Peyer's patch (tissue), 4 donors: Measurements from ENCODE around the gene RABEP1. TPM values are rescaled to one million over a fixed set of nuclear protein-coding genes. Genes with fewer than 3 reads are reported as not detected.
A peak's percentile ranks its signal among the peaks of the same experiment; 100 is the strongest.

ENCODE experiments used
- DNase-seq, 3 donors: peaks; one replicate each; pipeline ENCODE4 v3.0.0-alpha.2; 2017 to 2019
- H3K27ac ChIP-seq, 4 donors: fragments of 200-600 bp; sonication (generic); one replicate each; pipeline ENCODE4 v1.5.1; 2016 to 2019
- H3K27me3 ChIP-seq, 2 donors: fragments of 200-600 bp; sonication (generic); one replicate each; pipeline ENCODE4 v1.5.1; 2019
- H3K36me3 ChIP-seq, 3 donors: fragments of 200-600 bp; sonication (generic); one replicate each; pipeline ENCODE4 v1.5.1; 2016 to 2019
- H3K4me1 ChIP-seq, 4 donors: fragments of 200-600 bp; sonication (generic); one replicate each; pipeline ENCODE4 v1.5.1; 2016 to 2019
- H3K4me3 ChIP-seq, 4 donors: fragments of 200-600 bp; sonication (generic); 1 replicate in 3 of 4; 2 replicates in 1 of 4; pipeline ENCODE4 v1.5.1; 2016 to 2019; ENCODE audit warnings: mild to moderate bottlenecking in 1 of 4
- H3K9me3 ChIP-seq, 4 donors: fragments of 200-600 bp; sonication (generic); one replicate each; pipeline ENCODE4 v1.5.1; 2016 to 2019; ENCODE audit warnings: mild to moderate bottlenecking in 1 of 4
- POLR2A ChIP-seq, 2 donors: fragments of 450-650 bp; IDR thresholded peaks; one replicate each; pipeline ENCODE4 v1.5.1; 2017; ENCODE audit warnings: antibody characterized with exemption in 2 of 2, mild to moderate bottlenecking in 2 of 2, moderate library complexity in 2 of 2
- total RNA-seq, 4 donors: library from RNA; depleted of rRNA; stranded (reverse); fragments of >200 nt; gene quantifications; one replicate each; pipeline ENCODE4 v1.1.0, GENCODE V29; 2016
- TF ChIP-seq, protein P1 (sequence below), 6 experiments: fragments of 450-650 bp in 4 of 6; fragments of 200-600 bp in 2 of 6; sonication (generic) in 1 of 6; IDR thresholded peaks; one replicate each; pipeline ENCODE4 v1.5.1; 2017 to 2019; ENCODE audit warnings: antibody characterized with exemption in 6 of 6, mild to moderate bottlenecking in 3 of 6, moderate library complexity in 1 of 6

Gene RABEP1
- total RNA-seq, 4 donors from 2014 or later = 20.5 to 85.0 (median 33.1) TPM

GRCh38 chr17:5283571-5284315 lies 1.7 kb downstream of the RABEP1 start:
- TF ChIP-seq, protein P1, sequence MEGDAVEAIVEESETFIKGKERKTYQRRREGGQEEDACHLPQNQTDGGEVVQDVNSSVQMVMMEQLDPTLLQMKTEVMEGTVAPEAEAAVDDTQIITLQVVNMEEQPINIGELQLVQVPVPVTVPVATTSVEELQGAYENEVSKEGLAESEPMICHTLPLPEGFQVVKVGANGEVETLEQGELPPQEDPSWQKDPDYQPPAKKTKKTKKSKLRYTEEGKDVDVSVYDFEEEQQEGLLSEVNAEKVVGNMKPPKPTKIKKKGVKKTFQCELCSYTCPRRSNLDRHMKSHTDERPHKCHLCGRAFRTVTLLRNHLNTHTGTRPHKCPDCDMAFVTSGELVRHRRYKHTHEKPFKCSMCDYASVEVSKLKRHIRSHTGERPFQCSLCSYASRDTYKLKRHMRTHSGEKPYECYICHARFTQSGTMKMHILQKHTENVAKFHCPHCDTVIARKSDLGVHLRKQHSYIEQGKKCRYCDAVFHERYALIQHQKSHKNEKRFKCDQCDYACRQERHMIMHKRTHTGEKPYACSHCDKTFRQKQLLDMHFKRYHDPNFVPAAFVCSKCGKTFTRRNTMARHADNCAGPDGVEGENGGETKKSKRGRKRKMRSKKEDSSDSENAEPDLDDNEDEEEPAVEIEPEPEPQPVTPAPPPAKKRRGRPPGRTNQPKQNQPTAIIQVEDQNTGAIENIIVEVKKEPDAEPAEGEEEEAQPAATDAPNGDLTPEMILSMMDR (IDR thresholded peaks at IDR 0.05) = no peak
- no peak for TF ChIP-seq POLR2A (IDR thresholded peaks at IDR 0.05)
- no peaks in the 10 kb centered on the region for H3K36me3 ChIP-seq
- no peaks in the 10 kb centered on the region for H3K27me3 ChIP-seq
- H3K4me1 ChIP-seq = peaks cover 0 to 29% (median 5%) of the 10 kb centered on the region in 4 donors
- H3K9me3 ChIP-seq = no peaks in the 10 kb centered on the region
- no peak for DNase-seq
- peak overlapping the region in 3 of 4 donors; percentile 87 to 97 (median 96) for H3K4me3 ChIP-seq
- H3K27ac ChIP-seq = no peak overlapping the region

GRCh38 chr17:5284681-5285080 lies 2.6 kb downstream of the RABEP1 start:
- Histone ChIP-seq H3K9me3 (no peaks in the 10 kb centered on the region), H3K36me3 (no peaks in the 10 kb centered on the region), H3K27me3 (no peaks in the 10 kb centered on the region), H3K4me1 (peaks cover 0 to 29% (median 5%) of the 10 kb centered on the region in 4 donors), H3K4me3 (no peak overlapping the region), H3K27ac (no peak overlapping the region)
- DNase-seq = no peak
- TF ChIP-seq POLR2A (IDR thresholded peaks at IDR 0.05) = no peak
- TF ChIP-seq, protein P1 (IDR thresholded peaks at IDR 0.05) = no peak

- no peak for DNase-seq
- Histone ChIP-seq H3K4me1 (peaks cover 0 to 29% (median 4%) of the 10 kb centered on the region in 4 donors), H3K4me3 (no peak overlapping the region), H3K36me3 (no peaks in the 10 kb centered on the region), H3K9me3 (no peaks in the 10 kb centered on the region), H3K27ac (no peak overlapping the region), H3K27me3 (no peaks in the 10 kb centered on the region)
- TF ChIP-seq POLR2A (IDR thresholded peaks at IDR 0.05) = no peak
- TF ChIP-seq, protein P1 (IDR thresholded peaks at IDR 0.05) = no peak
Observed at GRCh38 chr17:5286846-5287245, 4.8 kb downstream of the RABEP1 start.

DNA sequence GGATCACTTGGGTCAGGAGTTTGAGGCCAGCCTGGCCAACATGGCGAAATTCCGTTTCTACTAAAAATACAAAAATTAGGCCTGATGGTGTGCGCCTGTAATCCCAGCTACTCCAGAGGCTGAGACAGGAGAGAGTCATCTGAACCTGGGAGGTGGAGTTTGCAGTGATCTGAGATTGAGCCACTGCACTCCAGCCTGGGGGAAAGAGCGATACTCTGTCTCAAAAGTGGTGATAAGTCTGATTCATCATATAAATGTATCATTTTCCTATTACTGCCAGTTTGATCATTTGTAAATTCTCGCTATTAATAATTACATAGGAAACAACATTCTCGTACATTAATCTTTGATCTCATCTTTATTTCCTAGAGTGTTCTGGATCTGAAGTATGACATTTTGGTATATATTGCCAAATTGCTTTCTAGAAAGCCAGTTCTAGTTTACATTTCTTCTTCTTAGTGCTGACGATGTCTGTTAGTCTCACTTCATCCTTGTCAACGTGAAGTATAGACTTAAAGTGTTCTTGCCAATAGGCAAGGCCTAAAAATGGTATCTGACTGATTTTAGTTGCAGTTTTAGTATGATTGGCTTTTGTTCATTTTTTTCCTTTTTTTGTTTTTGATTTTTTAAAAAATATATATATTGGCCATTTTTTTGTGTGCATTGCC lies 9.7 kb downstream of the RABEP1 start:
- H3K27me3 ChIP-seq = no peaks in the 10 kb centered on the region
- no peak for DNase-seq
- H3K9me3 ChIP-seq = no peaks in the 10 kb centered on the region
- TF ChIP-seq POLR2A (IDR thresholded peaks at IDR 0.05) = no peak
- TF ChIP-seq, protein P1 (IDR thresholded peaks at IDR 0.05) = no peak
- H3K36me3 ChIP-seq = no peaks in the 10 kb centered on the region
- no peaks in the 10 kb centered on the region for H3K4me1 ChIP-seq
- no peak overlapping the region for H3K27ac ChIP-seq
- no peak overlapping the region for H3K4me3 ChIP-seq

DNA sequence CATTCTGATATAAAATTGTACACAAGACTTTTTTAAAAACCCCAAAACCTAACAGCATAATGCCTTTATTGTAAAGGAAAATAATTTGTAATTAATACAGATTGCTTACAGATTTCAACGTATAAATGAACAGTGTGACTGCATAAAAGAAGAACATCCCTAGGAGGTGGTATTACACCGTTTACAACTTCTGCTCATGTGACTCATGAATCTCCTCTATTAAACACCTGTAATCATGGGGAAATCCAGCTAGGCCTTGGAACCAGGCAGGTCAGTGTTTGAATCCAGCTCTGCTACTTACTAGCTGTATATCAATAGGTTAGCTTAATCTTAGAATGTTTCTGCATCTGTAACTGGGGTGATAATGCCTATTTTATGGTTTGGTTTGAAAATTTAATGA lies 15.2 kb downstream of the RABEP1 start:
- no peak for TF ChIP-seq POLR2A (IDR thresholded peaks at IDR 0.05)
- TF ChIP-seq, protein P1 (IDR thresholded peaks at IDR 0.05) = peak in 2 of 6 experiments; percentile 28 to 37
- no peaks in the 10 kb centered on the region for H3K27me3 ChIP-seq
- no peak overlapping the region for H3K4me3 ChIP-seq
- DNase-seq = no peak
- no peak overlapping the region for H3K27ac ChIP-seq
- H3K4me1 ChIP-seq = no peaks in the 10 kb centered on the region
- no peaks in the 10 kb centered on the region for H3K9me3 ChIP-seq
- peaks cover 0 to 4% (median 0%) of the 10 kb centered on the region in 3 donors for H3K36me3 ChIP-seq
